PC-3 (cell line): ENCODE results near the gene ABLIM2. TPM values are rescaled to one million over a fixed set of nuclear protein-coding genes. Genes with fewer than 3 reads are reported as not detected.
A peak's percentile ranks its signal among the peaks of the same experiment; 100 is the strongest.

Experiments used
- ATAC-seq: fragments of 200-7000 bp; cut with Tn5 transposase; 2 replicates; pipeline ENCODE4 v1.9.1; 2020; ENCODE audit warnings: mild to moderate bottlenecking, moderate library complexity
- BruUV-seq: library from RNA; stranded (reverse); fragments of 400-500 nt; replicated peaks from 2 replicates; lab custom pipeline; 2021; lab: Mats Ljungman, UMichigan
- CTCF ChIA-PET: fragments of 300-600 bp; sonication (Branson Sonifier 250); formaldehyde crosslinking; loops from one replicate; lab custom pipeline; 2022; ENCODE audit warnings: antibody characterized with exemption; lab: Charles Lee
- POLR2A ChIA-PET: fragments of 300-600 bp; sonication (Branson Sonifier 250); formaldehyde crosslinking; loops from one replicate; lab custom pipeline; 2022; ENCODE audit warnings: antibody characterized with exemption; ENCODE audit not compliant: unreplicated experiment; lab: Charles Lee
- DNase-seq: peaks from one replicate; pipeline ENCODE4 v3.0.0-alpha.2; 2015
- H2AFZ ChIP-seq: fragments of 300-600 bp; sonication (generic); 2 replicates; pipeline ENCODE4 v1.6.0; 2016; ENCODE audit warnings: antibody characterized with exemption, low read length
- H3F3A ChIP-seq: fragments of 300-600 bp; sonication (generic); one replicate; pipeline ENCODE4 v1.6.0; 2017; ENCODE audit warnings: antibody characterized with exemption, low read length, control low read depth, mild to moderate bottlenecking; ENCODE audit not compliant: unreplicated experiment
- H3K27ac ChIP-seq: fragments of 300-600 bp; sonication (generic); 2 replicates; pipeline ENCODE4 v1.5.1; 2016; ENCODE audit warnings: mild to moderate bottlenecking, low read length
- H3K27me3 ChIP-seq: fragments of 300-600 bp; sonication (generic); 2 replicates; pipeline ENCODE4 v1.6.1; 2016; ENCODE audit warnings: low read length, mixed read lengths
- H3K36me3 ChIP-seq: fragments of 300-600 bp; sonication (generic); 2 replicates; pipeline ENCODE4 v1.6.1; 2016; ENCODE audit warnings: low read depth, mixed run types, low read length, mixed read lengths
- H3K4me1 ChIP-seq: fragments of 300-600 bp; sonication (generic); 2 replicates; pipeline ENCODE4 v1.5.1; 2016; ENCODE audit warnings: low read length; ENCODE audit not compliant: insufficient read depth
- H3K4me2 ChIP-seq: fragments of 300-600 bp; sonication (generic); 2 replicates; pipeline ENCODE4 v1.6.0; 2016; ENCODE audit warnings: low read length
- H3K4me3 ChIP-seq: fragments of 300-600 bp; sonication (generic); 2 replicates; pipeline ENCODE4 v1.5.1; 2016; ENCODE audit warnings: mild to moderate bottlenecking, low read length, mixed read lengths
- H3K79me2 ChIP-seq: fragments of 300-600 bp; sonication (generic); 2 replicates; pipeline ENCODE4 v1.6.1; 2017; ENCODE audit warnings: low read length, mixed read lengths
- H3K9ac ChIP-seq: fragments of 300-600 bp; sonication (generic); 2 replicates; pipeline ENCODE4 v1.6.0; 2016; ENCODE audit warnings: mild to moderate bottlenecking, low read length
- H3K9me2 ChIP-seq: fragments of 300-600 bp; sonication (generic); replicated peaks from 2 replicates; pipeline ENCODE4 v1.6.1; 2016; ENCODE audit warnings: mixed run types, low read length, mixed read lengths
- H3K9me3 ChIP-seq: fragments of 300-600 bp; sonication (generic); 2 replicates; pipeline ENCODE4 v1.6.1; 2016; ENCODE audit warnings: low read length, mixed read lengths
- H4K20me1 ChIP-seq: fragments of 300-600 bp; sonication (generic); 2 replicates; pipeline ENCODE4 v1.6.1; 2016; ENCODE audit warnings: low read length, mixed read lengths
- EZH2 ChIP-seq: fragments of 300-600 bp; sonication (generic); IDR thresholded peaks from one replicate; pipeline ENCODE4 v1.6.1; 2017; ENCODE audit warnings: antibody characterized with exemption, mild to moderate bottlenecking, low read length; ENCODE audit not compliant: unreplicated experiment
- EZH2phosphoT487 ChIP-seq: fragments of 300-600 bp; sonication (generic); IDR thresholded peaks from 2 replicates; pipeline ENCODE4 v1.6.1; 2018; ENCODE audit warnings: mild to moderate bottlenecking, antibody characterized with exemption, low read length, borderline replicate concordance
- intact Hi-C: fragments of 100-400 bp; cut with micrococcal nuclease; formaldehyde crosslinking; loops from 2 replicates; pipeline ENCODE4 v1.9.0; 2023
- total RNA-seq: library from RNA; depleted of rRNA; stranded (reverse); fragments of >200 nt; gene quantifications from 2 replicates; pipeline ENCODE4 v1.2.3, GENCODE V29; 2014
- TF ChIP-seq, protein P1 (sequence below): fragments of 300-600 bp; sonication (generic); conservative IDR thresholded peaks from 2 replicates; pipeline ENCODE4 v1.5.1; 2017; ENCODE audit warnings: antibody characterized with exemption, low read depth, mild to moderate bottlenecking, low read length

Gene ABLIM2
- total RNA-seq, 1 experiment from 2014 or later: 3.2 TPM

DNA sequence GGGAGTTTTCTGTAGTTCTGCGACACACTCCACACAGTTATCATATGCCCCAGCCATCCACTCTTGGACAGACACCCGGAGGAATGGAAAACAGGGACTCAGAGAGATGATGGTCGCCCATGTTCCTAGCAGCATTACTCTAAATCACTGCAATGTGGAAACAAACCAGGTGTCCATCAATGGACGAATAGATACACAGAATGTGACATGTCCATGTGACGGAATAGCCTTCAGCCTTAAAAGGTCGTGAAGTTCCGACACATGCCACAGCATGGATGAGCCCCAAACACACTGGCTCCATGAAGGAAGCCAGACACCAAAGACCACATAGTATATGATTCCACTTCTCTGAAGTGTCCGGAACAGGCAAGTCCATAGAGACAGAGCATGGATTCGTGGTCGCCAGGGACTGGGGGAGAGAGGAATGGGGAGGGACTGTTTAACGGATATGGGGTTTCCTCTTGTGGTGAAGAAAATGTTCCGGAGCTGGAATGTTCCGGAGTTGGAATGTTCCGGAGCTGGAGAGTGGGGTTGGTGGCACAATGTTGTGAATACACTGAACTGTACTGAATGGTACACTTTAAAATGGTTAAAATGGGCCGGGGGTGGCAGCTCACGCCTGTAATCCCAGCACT is 190.2 kb downstream of the ABLIM2 start:
- no peaks in the 10 kb centered on the region for H3K9me2 ChIP-seq
- CTCF ChIA-PET: no interaction called here
- peaks cover 63% of the 10 kb centered on the region for H3K4me1 ChIP-seq
- no peak for DNase-seq
- H3K4me3 ChIP-seq: no peak overlapping the region
- no peaks in the 10 kb centered on the region for H4K20me1 ChIP-seq
- POLR2A ChIA-PET: no interaction called here
- H3K27ac ChIP-seq: 0 out of 2 replicates have a peak overlapping the region, but pooled peaks have one; percentile 0
- H3K79me2 ChIP-seq: peaks cover 19% of the 10 kb centered on the region
- H3K9me3 ChIP-seq: no peaks in the 10 kb centered on the region
- intact Hi-C loops: no loop called here
- H3K36me3 ChIP-seq: no peaks in the 10 kb centered on the region
- BruUV-seq: no TSS peak
- no peak for ATAC-seq
- no peaks in the 10 kb centered on the region for H3K27me3 ChIP-seq
- no peak overlapping the region for H3K4me2 ChIP-seq
- no peak overlapping the region for H2AFZ ChIP-seq
- H3F3A ChIP-seq: no peaks in the 10 kb centered on the region
- TF ChIP-seq EZH2phosphoT487 (no peak), EZH2 (no peak)
- TF ChIP-seq, protein P1, sequence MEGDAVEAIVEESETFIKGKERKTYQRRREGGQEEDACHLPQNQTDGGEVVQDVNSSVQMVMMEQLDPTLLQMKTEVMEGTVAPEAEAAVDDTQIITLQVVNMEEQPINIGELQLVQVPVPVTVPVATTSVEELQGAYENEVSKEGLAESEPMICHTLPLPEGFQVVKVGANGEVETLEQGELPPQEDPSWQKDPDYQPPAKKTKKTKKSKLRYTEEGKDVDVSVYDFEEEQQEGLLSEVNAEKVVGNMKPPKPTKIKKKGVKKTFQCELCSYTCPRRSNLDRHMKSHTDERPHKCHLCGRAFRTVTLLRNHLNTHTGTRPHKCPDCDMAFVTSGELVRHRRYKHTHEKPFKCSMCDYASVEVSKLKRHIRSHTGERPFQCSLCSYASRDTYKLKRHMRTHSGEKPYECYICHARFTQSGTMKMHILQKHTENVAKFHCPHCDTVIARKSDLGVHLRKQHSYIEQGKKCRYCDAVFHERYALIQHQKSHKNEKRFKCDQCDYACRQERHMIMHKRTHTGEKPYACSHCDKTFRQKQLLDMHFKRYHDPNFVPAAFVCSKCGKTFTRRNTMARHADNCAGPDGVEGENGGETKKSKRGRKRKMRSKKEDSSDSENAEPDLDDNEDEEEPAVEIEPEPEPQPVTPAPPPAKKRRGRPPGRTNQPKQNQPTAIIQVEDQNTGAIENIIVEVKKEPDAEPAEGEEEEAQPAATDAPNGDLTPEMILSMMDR: no peak
- H3K9ac ChIP-seq: no peak overlapping the region

DNA sequence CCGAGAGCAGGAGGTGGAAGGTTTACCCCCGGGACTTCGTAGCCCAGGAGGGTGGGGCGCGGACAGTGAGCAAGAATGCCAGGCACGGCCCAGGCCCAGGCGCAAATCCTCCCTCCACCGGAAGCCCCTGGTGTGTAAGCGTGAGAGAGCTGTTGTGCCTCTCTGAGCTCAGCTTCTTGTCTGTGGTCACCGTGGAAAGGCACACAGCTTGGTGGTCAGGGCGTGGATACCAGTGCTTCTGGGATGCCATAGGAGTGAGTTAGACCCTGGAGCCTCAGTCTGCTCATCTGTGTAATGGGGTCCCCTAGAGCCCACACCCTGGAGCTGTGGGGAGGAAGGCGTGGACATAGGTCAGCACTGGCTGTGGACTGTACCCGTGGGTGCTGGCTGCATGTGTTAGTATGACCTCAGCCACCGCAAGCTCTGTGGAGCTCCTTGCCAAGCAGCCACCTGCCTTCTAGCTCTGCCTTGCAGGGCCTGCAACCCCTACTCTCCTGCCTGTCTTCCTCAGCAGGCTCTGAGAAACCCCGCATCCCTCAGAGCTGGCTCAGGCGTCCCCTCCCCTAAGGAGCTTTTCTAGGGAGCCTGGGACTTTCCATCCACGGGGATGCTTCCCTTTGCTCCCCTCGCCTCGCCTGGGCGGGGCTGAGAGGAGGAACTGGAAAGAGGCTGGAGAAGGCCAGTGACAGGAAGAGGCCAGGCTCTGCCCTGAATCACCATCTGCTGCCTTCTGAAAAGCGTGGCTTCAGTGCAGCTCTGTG is 190.9 kb downstream of the ABLIM2 start:
- ATAC-seq (no peak), DNase-seq (no peak)
- Histone ChIP-seq H3K9ac (no peak overlapping the region), H3K9me3 (no peaks in the 10 kb centered on the region), H3K36me3 (no peaks in the 10 kb centered on the region), H3K79me2 (peaks cover 19% of the 10 kb centered on the region), H3K4me3 (no peak overlapping the region), H3K4me1 (peaks cover 58% of the 10 kb centered on the region), H3K27me3 (no peaks in the 10 kb centered on the region), H3K27ac (peak overlapping the region; percentile 9; the same call in 1 of the 2 replicates), H3K9me2 (no peaks in the 10 kb centered on the region), H4K20me1 (no peaks in the 10 kb centered on the region), H3F3A (no peaks in the 10 kb centered on the region), H2AFZ (no peak overlapping the region), H3K4me2 (no peak overlapping the region)
- TF ChIP-seq EZH2phosphoT487 (no peak), EZH2 (no peak)
- TF ChIP-seq, protein P1: no peak
- intact Hi-C loops: no loop called here
- no TSS peak for BruUV-seq
- ChIA-PET CTCF (no interaction called here), POLR2A (no interaction called here)

DNA sequence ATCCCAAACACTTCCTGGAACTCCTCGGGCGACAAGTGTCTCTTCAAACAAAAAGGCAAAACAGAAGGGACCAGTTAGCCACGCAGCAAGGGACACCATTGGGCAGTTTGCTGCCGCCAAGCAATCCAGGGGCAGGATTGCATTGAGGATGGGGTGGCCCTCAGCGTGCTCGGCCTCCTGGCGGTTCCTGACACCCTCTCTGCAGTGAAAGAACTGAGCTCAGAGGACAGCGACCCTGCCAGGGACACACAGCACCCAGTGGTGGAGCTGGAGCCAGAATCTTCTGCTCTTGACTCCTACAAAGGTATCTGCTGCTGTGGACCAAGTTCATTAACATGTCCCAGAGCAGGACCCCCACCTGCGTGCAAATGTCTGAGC is 191.6 kb downstream of the ABLIM2 start:
- no peak overlapping the region for H2AFZ ChIP-seq
- DNase-seq: no peak
- intact Hi-C loops: no loop called here
- H3K4me3 ChIP-seq: no peak overlapping the region
- no peaks in the 10 kb centered on the region for H3F3A ChIP-seq
- peaks cover 19% of the 10 kb centered on the region for H3K79me2 ChIP-seq
- CTCF ChIA-PET: no interaction called here
- TF ChIP-seq EZH2 (no peak), EZH2phosphoT487 (no peak)
- TF ChIP-seq, protein P1: no peak
- H3K4me2 ChIP-seq: no peak overlapping the region
- no peaks in the 10 kb centered on the region for H3K9me3 ChIP-seq
- H3K27me3 ChIP-seq: no peaks in the 10 kb centered on the region
- POLR2A ChIA-PET: no interaction called here
- no peaks in the 10 kb centered on the region for H3K36me3 ChIP-seq
- no peaks in the 10 kb centered on the region for H3K9me2 ChIP-seq
- H3K4me1 ChIP-seq: peaks cover 51% of the 10 kb centered on the region
- H3K27ac ChIP-seq: no peak overlapping the region
- ATAC-seq: no peak
- no TSS peak for BruUV-seq
- H4K20me1 ChIP-seq: no peaks in the 10 kb centered on the region
- no peak overlapping the region for H3K9ac ChIP-seq
